ENCODE measurements around the gene HNF1B. TPM values are rescaled to one million over a fixed set of nuclear protein-coding genes. Genes with fewer than 3 reads are reported as not detected.
A peak's percentile ranks its signal among the peaks of the same experiment; 100 is the strongest.

Gene HNF1B
- total RNA-seq, 2 donors from 2014 or later, result 0.19 to 0.48 TPM

DNA sequence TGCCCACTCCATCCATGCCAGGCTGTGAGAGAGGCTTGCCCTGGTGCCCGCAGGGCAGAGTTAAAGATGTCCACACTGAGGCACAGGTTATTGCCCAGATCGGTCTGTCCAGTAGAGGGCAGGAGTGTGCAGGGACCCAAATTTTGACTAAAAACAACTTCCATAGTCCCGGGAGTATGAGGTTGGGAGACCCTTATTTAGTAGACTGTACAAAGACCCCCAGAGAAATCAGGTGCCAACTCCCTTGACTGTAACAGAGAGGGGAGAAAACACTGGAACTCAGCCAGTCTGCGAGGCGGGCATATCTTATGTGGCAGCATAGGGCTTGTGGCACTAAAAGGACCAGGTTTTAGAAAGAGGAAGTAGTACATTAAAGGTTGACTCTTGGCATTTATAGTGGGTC, 43.4 kb downstream of the HNF1B start:
- Mint-ChIP-seq H3K4me1 (ENCODE audit: low read depth) (peaks cover 40% of the 10 kb centered on the region), H3K36me3 (ENCODE audit: insufficient read depth in 2 of 2) (no peaks in the 10 kb centered on the region), H3K27ac (no peak overlapping the region), H3K4me3 (peak overlapping the region in 1 of 2 donors; percentile 26), H3K9me3 (no peaks in the 10 kb centered on the region), H3K27me3 (ENCODE audit: low read depth) (peaks cover 40% of the 10 kb centered on the region)
- peak; percentile 53 to 62 for DNase-seq
- peak; percentile 63 to 73 for ATAC-seq (replicated peaks in 1 of 2)

DNA sequence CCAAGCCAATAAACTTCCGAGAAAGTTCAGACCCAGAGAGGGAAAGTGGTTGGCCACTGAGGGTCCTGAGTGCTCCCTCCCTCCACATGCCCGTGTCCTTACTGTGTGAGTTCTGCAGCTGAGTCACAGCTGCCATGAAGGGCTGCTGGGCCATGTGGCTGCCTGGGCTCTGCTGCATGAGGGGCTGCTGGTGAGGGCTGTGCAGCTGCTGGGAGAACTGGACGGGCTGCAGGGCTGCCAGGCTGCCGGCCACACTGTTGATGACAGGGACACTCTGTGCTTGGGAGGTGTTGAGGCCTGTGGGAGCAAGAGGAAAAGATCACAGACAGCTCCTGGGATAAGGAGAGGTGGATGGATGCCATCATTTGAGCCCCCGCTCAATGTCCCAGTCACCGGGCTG, 44.0 kb downstream of the HNF1B start:
- DNase-seq, result no peak
- H3K27ac Mint-ChIP-seq, result no peak overlapping the region
- H3K4me3 Mint-ChIP-seq, result no peak overlapping the region
- no peak for ATAC-seq (replicated peaks in 1 of 2)
- peaks cover 42% of the 10 kb centered on the region for H3K27me3 Mint-ChIP-seq (ENCODE audit: low read depth)
- no peaks in the 10 kb centered on the region for H3K36me3 Mint-ChIP-seq (ENCODE audit: insufficient read depth in 2 of 2)
- H3K4me1 Mint-ChIP-seq (ENCODE audit: low read depth), result peaks cover 43% of the 10 kb centered on the region
- no peaks in the 10 kb centered on the region for H3K9me3 Mint-ChIP-seq

DNA sequence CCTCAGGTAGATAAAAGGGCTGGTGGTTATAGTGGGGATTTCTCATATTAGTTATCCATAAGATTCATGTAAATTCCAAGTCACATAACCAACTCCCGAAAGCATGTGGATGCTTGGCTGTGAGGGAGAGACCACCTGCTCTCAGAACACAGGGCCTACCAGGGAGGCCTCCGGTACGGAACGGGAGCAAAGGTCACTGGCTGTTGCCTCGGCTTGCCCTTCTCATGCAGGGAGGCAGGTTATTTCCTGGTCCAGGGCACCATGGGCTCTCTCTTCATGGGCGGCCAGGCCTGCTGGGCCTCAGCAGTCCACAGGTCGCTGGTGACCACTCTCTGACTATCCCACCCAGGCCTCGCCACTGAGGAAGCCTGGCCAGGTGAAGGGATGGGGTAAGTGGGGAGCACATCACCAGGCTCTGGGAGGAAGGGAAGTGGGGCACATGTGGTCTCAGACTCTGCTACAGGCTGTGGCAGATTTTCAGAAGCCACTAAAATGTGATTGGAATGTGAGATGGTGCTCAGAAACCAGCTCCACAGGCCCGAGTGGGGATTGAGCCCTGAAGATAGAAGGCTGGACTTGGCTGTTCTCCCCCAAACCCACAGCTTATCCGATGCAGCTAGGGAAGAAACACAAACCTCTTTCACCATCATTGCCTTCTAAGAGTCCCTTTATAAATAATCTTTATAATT, 45.4 kb downstream of the HNF1B start:
- DNase-seq (no peak), ATAC-seq (replicated peaks in 1 of 2) (no peak)
- Mint-ChIP-seq H3K27me3 (ENCODE audit: low read depth) (peaks cover 28% of the 10 kb centered on the region), H3K4me1 (ENCODE audit: low read depth) (peaks cover 43% of the 10 kb centered on the region), H3K4me3 (no peak overlapping the region), H3K27ac (no peak overlapping the region), H3K36me3 (ENCODE audit: insufficient read depth in 2 of 2) (no peaks in the 10 kb centered on the region), H3K9me3 (peaks cover 0 to under 1% of the 10 kb centered on the region in 2 donors)

DNA sequence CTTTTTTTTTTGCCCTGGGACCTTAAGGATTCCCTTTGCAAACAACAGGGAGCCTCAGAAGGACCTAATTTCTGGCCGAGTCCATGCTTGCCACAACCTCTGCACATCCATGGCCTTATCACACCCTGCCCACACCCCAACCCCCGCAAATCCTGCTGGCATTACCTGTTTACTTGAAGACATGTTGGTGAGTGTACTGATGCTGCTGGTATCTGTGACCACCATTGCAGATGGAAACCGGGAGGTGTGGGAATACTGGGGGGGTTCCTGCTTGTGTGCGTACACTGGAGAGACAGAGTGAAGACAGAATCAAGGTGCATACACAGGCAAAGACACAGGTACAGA, 46.0 kb downstream of the HNF1B start:
- H3K27ac Mint-ChIP-seq, result no peak overlapping the region
- H3K27me3 Mint-ChIP-seq (ENCODE audit: low read depth), result peaks cover 25% of the 10 kb centered on the region
- ATAC-seq (replicated peaks in 1 of 2) (peak in 1 of 2 donors; percentile 4), DNase-seq (no peak)
- H3K36me3 Mint-ChIP-seq (ENCODE audit: insufficient read depth in 2 of 2), result no peaks in the 10 kb centered on the region
- no peak overlapping the region for H3K4me3 Mint-ChIP-seq
- H3K9me3 Mint-ChIP-seq, result peaks cover 0 to 1% of the 10 kb centered on the region in 2 donors
- peaks cover 43% of the 10 kb centered on the region for H3K4me1 Mint-ChIP-seq (ENCODE audit: low read depth)

DNA sequence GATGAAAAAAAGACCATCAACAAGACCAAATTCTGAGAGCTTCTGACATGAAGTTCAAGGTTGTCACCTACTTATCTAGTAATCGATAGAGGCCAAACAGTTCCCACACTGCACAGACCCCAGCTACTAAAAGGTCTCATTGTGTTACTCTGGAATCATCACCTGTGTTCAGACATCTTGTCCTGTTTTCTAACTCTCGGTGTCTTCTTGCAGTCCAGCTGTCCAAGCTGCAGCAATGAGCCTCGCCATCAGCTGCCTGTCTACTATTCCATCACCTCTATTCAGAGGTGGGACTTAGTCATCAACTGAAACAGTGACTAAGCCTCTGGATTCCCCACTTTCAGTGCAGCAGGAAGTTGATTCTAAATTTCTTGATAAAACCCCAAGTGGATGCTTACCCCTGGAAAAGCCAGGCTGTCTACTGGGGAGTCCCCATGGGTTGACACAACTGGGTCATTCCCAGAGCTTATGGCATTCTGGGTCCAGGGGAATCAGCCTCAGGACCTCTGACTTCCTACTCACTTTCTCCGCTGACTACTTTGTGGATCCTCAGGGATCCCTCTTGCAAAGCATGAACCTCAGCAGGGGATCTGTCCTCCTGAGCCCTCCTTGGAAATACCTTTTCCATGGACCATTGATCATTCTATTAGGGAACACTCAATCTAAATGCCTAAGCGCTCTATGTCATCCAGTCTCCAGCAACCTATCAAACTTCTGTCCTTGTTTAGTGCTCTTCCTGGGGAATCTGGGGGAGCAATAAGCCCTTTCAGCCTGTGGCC, 46.5 kb downstream of the HNF1B start:
- Mint-ChIP-seq H3K27ac (no peak overlapping the region), H3K4me3 (no peak overlapping the region), H3K9me3 (peaks cover 0 to 1% of the 10 kb centered on the region in 2 donors), H3K36me3 (ENCODE audit: insufficient read depth in 2 of 2) (no peaks in the 10 kb centered on the region), H3K4me1 (ENCODE audit: low read depth) (peaks cover 43% of the 10 kb centered on the region), H3K27me3 (ENCODE audit: low read depth) (peaks cover 25% of the 10 kb centered on the region)
- DNase-seq (peak; percentile 11 to 35), ATAC-seq (replicated peaks in 1 of 2) (peak; percentile 82 to 83)

DNA sequence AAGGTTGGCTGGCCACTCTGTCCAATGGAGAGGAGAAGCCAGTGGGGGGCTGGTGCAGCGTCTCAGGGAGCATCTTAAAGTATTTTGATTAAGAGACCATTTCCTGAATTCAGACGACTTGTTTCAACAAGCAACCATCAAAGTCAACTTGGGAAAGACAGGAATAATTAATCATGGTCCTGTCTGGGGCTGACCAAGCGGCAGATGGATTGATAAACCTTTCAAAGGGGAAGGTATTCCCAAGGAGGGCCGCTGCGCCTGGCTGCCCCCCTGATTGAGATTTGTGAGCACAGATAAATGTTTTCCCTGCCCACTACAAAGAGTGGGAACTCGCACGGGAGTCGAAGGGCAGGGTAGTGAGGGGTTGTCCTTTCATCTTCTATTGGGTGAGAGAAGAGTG, 47.5 kb downstream of the HNF1B start:
- Mint-ChIP-seq H3K27ac (no peak overlapping the region), H3K9me3 (peaks cover 0 to 1% of the 10 kb centered on the region in 2 donors), H3K4me1 (ENCODE audit: low read depth) (peaks cover 43% of the 10 kb centered on the region), H3K36me3 (ENCODE audit: insufficient read depth in 2 of 2) (no peaks in the 10 kb centered on the region), H3K27me3 (ENCODE audit: low read depth) (peaks cover 25% of the 10 kb centered on the region), H3K4me3 (no peak overlapping the region)
- ATAC-seq (replicated peaks in 1 of 2), result no peak
- no peak for DNase-seq

DNA sequence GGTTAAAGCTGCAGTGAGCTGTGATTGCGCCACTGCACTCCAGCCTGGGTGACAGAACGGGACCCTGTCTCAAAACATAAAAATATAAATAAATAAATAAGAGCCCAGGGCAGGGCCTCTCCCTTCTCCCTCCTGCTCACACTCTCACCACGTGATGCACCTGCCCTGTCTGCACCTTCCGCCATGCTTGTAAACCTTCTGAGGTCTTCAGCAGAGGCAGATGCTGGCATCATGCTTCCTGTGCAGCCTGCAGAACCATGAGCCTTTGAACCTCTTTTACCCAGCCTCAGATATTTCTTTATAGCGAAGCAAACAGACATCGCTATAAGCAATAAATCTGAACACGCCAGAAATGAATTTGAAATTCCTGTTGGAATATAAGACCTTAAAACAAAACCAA, 48.5 kb downstream of the HNF1B start:
- ATAC-seq (replicated peaks in 1 of 2), result no peak
- Mint-ChIP-seq H3K9me3 (peaks cover 0 to 1% of the 10 kb centered on the region in 2 donors), H3K27me3 (ENCODE audit: low read depth) (peaks cover 18% of the 10 kb centered on the region), H3K27ac (no peak overlapping the region), H3K4me1 (ENCODE audit: low read depth) (peaks cover 35% of the 10 kb centered on the region), H3K4me3 (no peak overlapping the region), H3K36me3 (ENCODE audit: insufficient read depth in 2 of 2) (no peaks in the 10 kb centered on the region)
- DNase-seq, result no peak

DNA sequence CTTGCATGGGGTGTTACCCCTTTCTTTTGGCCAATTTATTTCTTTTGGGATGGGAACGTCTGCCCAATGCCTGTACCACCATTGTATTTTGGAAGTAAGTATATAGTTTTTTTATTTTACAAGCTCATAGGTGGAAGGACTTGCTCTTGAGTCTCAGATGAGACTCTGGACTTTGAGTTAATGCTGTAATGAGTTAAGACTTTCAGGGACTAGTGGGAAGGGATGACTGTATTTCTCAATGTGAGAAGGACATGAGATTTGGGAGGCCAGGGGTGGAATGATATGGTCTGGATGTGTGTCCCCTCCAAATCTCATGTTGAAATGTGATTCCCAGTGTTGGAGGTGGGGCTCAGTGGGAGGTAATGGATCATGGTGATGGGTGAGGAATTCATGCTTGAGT, 49.1 kb downstream of the HNF1B start:
- Mint-ChIP-seq H3K27ac (no peak overlapping the region), H3K36me3 (ENCODE audit: insufficient read depth in 2 of 2) (no peaks in the 10 kb centered on the region), H3K4me3 (no peak overlapping the region), H3K27me3 (ENCODE audit: low read depth) (peaks cover 18% of the 10 kb centered on the region), H3K9me3 (peaks cover 0 to 1% of the 10 kb centered on the region in 2 donors), H3K4me1 (ENCODE audit: low read depth) (peaks cover 29% of the 10 kb centered on the region)
- DNase-seq (no peak), ATAC-seq (replicated peaks in 1 of 2) (no peak)

DNA sequence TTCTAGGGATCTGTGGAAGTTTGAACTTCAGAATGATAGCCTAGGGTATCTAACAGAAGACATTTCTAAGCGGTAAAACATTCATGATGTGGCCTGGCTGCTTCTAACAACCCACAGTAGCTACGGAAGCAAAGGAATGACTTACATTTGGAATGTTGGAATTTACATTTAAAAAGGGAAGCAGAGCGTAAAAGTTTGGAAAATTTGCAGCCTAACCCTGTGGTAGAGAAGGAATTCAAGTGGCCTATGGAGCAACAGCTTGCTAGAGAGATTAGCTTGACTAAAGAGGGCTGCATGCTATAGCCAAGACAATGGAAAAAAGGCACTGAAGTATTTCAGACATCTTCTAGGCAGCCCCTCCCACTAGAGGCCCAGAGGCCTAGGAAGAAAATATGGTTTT, 50.1 kb downstream of the HNF1B start:
- ATAC-seq (replicated peaks in 1 of 2) (no peak), DNase-seq (no peak)
- H3K27me3 Mint-ChIP-seq (ENCODE audit: low read depth), result peaks cover 13% of the 10 kb centered on the region
- H3K9me3 Mint-ChIP-seq, result peaks cover 0 to 1% of the 10 kb centered on the region in 2 donors
- no peak overlapping the region for H3K4me3 Mint-ChIP-seq
- H3K4me1 Mint-ChIP-seq (ENCODE audit: low read depth), result peaks cover 29% of the 10 kb centered on the region
- H3K36me3 Mint-ChIP-seq (ENCODE audit: insufficient read depth in 2 of 2), result no peaks in the 10 kb centered on the region
- no peak overlapping the region for H3K27ac Mint-ChIP-seq

DNA sequence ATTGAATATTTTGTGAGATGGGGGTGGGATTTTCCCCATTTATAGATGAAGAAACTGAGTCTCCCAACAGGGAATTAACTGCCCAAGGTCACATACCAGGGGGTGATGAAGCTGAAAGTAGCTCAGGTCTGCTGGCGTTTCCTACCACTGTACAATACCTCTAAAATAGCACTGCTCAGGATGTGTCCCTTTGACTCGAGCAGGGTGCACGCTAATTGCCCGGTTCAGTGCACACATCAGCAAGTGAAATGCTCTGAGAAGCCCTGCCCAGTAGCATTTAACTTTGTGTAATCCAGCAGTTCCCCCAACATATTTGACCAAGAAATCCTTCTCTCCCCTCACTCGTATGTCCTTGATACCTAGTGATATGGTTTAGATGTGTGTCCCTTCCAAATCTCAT, 51.5 kb downstream of the HNF1B start:
- Mint-ChIP-seq H3K9me3 (peaks cover 0 to 1% of the 10 kb centered on the region in 2 donors), H3K27me3 (ENCODE audit: low read depth) (peaks cover 13% of the 10 kb centered on the region), H3K36me3 (ENCODE audit: insufficient read depth in 2 of 2) (no peaks in the 10 kb centered on the region), H3K4me3 (no peak overlapping the region), H3K4me1 (ENCODE audit: low read depth) (peaks cover 21% of the 10 kb centered on the region), H3K27ac (no peak overlapping the region)
- DNase-seq, result no peak
- ATAC-seq (replicated peaks in 1 of 2), result no peak

DNA sequence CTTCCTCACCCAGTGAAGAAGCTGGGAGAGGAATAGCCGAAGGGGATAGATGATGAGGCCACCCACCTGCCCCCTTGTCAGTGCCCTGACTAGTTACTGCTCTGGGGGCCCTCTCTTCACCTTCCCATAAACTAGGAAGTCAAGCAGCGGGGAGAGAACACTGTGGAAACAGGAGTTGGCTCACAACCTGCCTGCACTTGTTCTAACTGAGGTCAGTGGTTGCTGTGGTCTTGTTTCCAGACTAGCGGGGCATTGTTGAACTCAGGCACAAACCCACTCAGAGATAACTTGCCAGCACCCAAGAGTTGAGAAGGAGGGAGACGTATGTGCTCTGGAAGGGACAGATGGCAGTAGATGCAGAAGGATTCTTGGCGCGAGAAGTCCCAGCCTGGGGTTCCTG, 53.1 kb downstream of the HNF1B start:
- peaks cover 0 to 1% of the 10 kb centered on the region in 2 donors for H3K9me3 Mint-ChIP-seq
- H3K27ac Mint-ChIP-seq, result no peak overlapping the region
- no peak overlapping the region for H3K4me3 Mint-ChIP-seq
- H3K27me3 Mint-ChIP-seq (ENCODE audit: low read depth), result peaks cover 5% of the 10 kb centered on the region
- H3K4me1 Mint-ChIP-seq (ENCODE audit: low read depth), result peaks cover 6% of the 10 kb centered on the region
- DNase-seq (no peak), ATAC-seq (replicated peaks in 1 of 2) (no peak)
- no peaks in the 10 kb centered on the region for H3K36me3 Mint-ChIP-seq (ENCODE audit: insufficient read depth in 2 of 2)

DNA sequence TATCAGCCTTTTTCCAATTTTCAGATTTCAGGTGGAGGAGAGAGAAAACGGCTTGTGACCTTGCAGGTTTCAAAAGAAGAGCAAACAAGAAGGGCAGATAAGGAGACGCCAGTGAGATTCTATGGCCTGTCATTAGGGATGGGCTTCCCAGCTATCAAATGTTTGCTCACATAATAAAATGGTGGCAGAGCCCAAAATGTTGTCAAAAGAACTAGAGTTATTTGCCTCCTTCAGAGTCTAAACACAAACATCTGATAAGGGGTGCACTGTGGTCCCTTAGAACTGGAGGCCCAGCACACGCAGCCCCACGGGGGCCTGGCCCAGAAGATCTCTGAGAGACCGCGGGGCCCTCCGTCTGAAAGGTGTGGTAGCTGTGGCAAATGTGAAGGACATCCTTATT, 55.5 kb downstream of the HNF1B start:
- no peak for ATAC-seq (replicated peaks in 1 of 2)
- no peak overlapping the region for H3K27ac Mint-ChIP-seq
- H3K4me1 Mint-ChIP-seq (ENCODE audit: low read depth), result peaks cover under 1% of the 10 kb centered on the region
- DNase-seq, result no peak
- no peaks in the 10 kb centered on the region for H3K36me3 Mint-ChIP-seq (ENCODE audit: insufficient read depth in 2 of 2)
- H3K27me3 Mint-ChIP-seq (ENCODE audit: low read depth), result no peaks in the 10 kb centered on the region
- H3K9me3 Mint-ChIP-seq, result no peaks in the 10 kb centered on the region
- H3K4me3 Mint-ChIP-seq, result no peak overlapping the region

DNA sequence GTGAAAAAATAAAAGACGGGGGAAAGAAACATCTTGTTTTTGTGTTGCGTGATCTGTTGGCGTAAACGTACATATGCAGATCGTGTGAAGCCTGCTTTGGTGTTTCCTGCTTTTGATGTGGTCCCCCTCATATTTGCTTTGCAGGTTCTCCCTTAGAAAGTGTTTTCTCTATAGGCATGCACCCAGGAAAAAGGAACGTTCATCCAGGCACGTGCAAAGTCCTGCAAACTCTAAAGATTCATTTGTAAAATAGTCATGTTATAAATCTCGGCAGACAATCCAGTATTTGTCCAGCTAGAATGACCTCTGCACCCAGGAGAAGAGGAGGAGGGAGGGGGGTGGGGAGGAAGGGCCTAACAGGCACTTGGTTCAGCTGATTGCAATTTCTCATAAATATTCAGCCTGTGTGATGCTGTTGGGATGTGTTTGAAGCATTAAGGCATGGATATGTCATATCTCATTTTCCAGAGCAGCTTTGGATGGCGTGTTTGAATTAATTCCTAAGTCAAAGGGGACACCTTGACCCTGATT, 61.3 kb downstream of the HNF1B start:
- Mint-ChIP-seq H3K36me3 (ENCODE audit: insufficient read depth in 2 of 2) (peaks cover 0 to 2% of the 10 kb centered on the region in 2 donors), H3K27me3 (ENCODE audit: low read depth) (no peaks in the 10 kb centered on the region), H3K4me1 (ENCODE audit: low read depth) (peaks cover 15% of the 10 kb centered on the region), H3K4me3 (no peak overlapping the region), H3K9me3 (peaks cover under 1 to 5% of the 10 kb centered on the region in 2 donors), H3K27ac (no peak overlapping the region)
- no peak for DNase-seq
- no peak for ATAC-seq (replicated peaks in 1 of 2)
